GM18507 (cell line): ENCODE measurements around the gene PALLD.

Source experiments
- DNase-seq: peaks from one replicate; pipeline ENCODE4 v3.0.0; 2011; ENCODE audit warnings: low read depth; ENCODE audit not compliant: insufficient read length; ENCODE audit errors: extremely low spot score
- FAIRE-seq: peaks from 2 replicates; lab custom pipeline; 2011; peaks lifted over from hg19 to GRCh38; lab: Jason Lieb, UNC

The PALLD gene

DNA sequence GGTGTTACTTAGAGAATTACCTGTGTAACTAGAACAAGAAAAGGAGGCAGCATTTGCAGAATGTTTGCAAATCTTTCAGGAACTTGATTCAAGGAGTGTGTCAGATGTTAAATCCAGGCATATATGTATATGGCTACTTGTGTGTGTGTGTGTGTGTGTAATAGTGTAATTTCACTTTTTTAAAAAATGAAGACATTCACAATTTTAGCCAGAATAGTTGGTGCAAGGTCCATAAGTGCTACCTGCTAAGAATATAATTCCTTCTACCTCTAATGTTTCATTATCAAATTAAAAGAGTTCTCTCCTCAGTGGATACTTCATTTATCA, 158.0 kb downstream of the PALLD start:
- DNase-seq (no peak), FAIRE-seq (no peak)

DNA sequence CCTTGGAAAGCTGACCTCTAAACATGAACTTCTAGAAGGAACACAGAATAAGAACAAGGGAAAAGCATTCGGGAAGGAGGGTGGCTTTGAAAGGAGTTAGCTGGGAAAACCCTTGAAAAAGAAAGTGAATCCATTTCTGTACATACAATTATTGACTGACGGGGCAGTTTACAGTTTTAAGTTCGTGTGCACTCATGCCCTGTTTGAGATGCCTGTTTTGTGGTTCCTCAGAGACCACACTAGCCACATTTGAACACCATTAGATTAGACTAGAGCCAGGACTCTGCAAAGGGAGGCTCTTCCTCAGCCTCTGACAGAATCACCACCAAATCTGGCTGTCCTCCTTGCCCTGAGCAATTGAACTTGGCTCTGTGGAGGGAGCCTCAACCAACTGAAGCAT, 158.3 kb downstream of the PALLD start:
- FAIRE-seq: no peak
- no peak for DNase-seq

GRCh38 chr4:168656055-168656660, 159.3 kb downstream of the PALLD start:
- no peak for DNase-seq

GRCh38 chr4:168656946-168657473, 160.2 kb downstream of the PALLD start:
- FAIRE-seq: no peak

More at GRCh38 chr4:168656055-168656660, 159.3 kb downstream of the PALLD start:
- FAIRE-seq: no peak

DNA sequence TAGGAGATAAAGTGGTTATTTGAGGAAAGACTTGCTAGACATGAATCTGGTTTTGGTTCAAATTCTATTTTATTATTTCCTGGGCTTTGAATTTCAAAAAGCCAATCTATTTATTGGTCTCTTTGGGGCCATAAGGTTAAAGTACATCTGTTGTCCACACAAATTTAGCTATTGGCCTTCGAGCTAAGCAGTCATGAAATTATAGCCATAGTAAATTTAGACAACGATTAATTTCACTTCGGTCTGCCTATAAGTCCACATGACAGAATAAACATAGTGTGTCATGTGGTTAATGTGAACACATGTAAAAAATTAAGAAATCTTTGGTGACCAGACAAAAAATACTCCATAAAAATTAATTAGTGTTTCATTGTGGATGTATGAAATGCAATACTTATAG, 161.9 kb downstream of the PALLD start:
- FAIRE-seq (no peak), DNase-seq (no peak)

More at GRCh38 chr4:168656946-168657473, 160.2 kb downstream of the PALLD start:
- DNase-seq: no peak

- DNase-seq (no peak), FAIRE-seq (no peak)
Measured at GRCh38 chr4:168659741-168660465, 163.1 kb downstream of the PALLD start.

DNA sequence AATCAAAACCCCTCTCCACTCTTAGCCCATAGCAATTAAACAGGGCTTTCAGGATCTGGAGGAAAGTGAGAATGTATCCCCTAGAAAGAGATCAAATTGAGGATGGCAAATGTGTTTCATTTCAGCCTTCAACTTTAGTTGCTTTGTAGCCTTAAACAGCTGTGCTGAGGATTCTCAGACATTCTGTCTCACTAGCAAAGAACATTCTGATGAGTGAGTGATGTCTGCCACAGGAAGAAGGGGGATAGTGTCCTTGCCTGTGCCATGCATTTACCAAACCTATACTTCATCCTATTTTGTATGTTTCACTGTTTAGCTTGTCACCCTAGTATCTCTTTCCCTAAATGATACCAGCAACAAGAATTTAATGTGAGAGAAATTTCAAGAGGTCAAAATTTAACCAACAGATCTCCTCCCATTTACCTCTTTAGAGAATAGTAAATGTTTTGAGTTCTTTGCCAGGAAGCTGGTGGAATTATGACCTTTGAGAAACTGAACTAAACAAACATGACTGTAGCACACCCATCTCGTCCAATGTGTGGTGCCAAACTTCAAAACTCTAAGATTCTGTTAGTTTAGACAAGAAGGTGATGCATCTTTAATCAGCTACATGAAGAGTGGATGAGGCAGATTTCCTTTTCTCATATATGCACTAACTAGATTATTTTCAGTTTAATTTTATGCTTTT, 165.6 kb downstream of the PALLD start:
- FAIRE-seq (no peak), DNase-seq (no peak)

- FAIRE-seq: no peak
Measured at GRCh38 chr4:168664242-168664891, 167.5 kb downstream of the PALLD start.

DNA sequence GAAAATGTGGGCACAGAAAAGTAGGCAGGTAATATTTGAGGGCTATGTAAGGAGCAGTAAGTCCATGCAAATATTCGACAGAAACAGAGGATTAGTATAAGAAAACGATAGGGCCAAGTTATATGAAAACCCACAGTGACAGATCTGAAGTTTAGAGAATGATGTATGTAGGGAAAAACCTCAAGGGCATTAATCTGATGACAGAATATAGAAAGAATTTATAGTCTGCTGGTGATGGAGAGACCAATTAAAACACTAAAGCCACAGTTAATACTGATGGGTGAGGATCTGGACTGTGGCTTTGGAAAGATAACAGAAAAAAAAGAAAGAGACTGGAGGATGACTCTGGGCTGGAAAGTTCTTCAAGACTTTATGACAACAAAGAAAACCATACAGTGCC, 169.7 kb downstream of the PALLD start:
- FAIRE-seq: no peak

More at GRCh38 chr4:168664242-168664891, 167.5 kb downstream of the PALLD start:
- no peak for DNase-seq

DNA sequence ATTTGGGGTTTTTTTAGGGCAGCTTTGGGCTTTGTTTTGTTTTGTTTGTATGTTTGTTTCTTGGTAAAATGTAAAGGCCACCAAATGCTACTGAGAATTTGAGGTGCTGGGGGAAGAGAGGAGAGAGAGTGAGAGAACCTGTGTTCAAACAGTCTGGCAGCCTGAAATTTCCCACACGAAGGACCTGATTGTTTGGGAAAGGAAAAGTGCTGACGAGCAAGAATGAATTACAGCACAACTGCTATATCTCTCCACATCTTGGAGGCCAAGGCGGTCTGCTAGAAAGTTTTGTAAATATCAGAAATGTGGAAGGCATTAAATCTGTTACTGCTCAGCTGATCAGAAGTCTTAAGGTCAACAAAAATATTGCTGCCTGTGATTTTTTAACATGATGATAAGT, 170.5 kb downstream of the PALLD start:
- FAIRE-seq: no peak
- DNase-seq: no peak

More for the DNA sequence above, 169.7 kb downstream of the PALLD start:
- no peak for DNase-seq

DNA sequence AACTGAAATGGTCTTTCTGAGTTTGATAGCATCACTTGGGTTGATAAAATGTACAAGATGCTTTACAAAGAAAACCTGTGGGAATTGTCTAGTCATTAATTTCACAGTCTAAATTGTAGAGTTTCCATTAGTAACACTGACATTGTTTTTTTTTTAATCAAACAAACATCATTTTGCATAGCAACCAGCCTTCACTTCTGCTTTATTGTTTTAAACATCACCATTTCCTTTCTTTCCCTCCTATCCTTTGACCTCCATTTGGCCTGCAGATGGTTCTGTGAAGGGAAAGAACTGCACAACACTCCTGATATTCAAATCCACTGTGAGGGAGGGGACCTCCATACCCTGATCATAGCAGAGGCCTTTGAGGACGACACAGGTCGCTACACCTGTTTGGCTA, 171.1 kb downstream of the PALLD start:
- DNase-seq (no peak), FAIRE-seq (no peak)

GRCh38 chr4:168673476-168673875, 176.6 kb downstream of the PALLD start:
- DNase-seq: no peak
- FAIRE-seq: no peak

GRCh38 chr4:168674077-168674747, 177.4 kb downstream of the PALLD start:
- DNase-seq (no peak), FAIRE-seq (no peak)

DNA sequence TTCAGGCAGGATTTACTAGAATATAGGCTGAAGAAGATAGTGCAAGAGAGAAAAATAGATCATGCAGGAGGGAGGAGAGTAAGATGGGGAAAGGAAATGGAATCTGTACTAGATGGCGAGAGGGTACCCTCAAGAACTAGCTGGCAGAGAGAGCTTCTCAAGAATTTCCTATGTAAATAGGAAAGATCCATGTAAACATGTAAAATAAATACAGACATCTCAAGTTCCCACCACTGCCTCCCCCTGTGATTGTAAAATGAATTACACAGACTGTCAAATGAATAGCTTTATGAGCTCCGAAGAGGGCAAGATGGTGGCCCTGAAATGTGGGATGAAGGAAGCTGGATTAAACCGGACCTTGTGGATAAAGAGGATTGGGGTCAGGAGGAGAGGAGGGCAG, 178.0 kb downstream of the PALLD start:
- no peak for DNase-seq
- FAIRE-seq: no peak

DNA sequence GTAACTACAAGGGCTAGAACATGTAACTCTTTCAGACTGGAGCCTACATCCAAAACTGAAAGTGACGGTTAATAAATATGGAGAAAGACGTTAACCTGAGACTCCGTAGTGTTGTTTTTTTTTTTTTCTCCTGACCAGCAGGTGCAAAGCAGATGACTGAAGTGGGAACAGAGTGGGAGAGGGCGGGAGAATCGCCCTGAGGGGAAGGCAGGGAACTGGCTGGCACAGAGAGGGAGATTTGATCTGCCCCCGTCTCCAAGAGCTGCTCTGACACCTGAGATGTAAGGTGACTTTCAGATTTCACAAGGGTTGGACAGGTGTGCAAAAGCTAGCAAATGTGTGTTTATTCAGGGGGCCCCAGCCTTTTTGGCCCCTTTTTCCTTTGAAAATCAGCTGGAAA, 180.2 kb downstream of the PALLD start:
- FAIRE-seq: no peak
- DNase-seq: no peak

DNA sequence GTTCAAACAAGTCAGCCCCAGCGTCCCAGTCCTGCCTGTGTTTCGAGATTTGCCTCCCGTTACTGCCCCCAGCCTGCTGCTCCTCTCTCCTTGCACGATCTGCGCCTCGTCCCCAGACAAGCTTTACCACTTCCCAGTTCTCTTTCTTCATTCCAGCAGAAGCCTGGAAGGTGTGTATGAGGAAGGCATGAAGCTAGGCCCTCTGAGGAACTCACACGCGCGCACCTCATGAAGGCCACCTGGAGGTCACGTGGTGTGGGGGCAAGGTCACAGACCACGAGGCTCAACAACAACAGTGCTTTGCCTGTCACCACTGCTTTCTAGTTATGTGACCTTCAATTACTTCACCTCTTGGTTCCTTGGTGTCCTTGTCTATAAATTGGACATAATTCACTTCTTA, 181.0 kb downstream of the PALLD start:
- FAIRE-seq: no peak
- DNase-seq: no peak

GRCh38 chr4:168678751-168679366, 182.0 kb downstream of the PALLD start:
- FAIRE-seq (no peak), DNase-seq (no peak)

GRCh38 chr4:168679397-168679796, 182.5 kb downstream of the PALLD start:
- no peak for FAIRE-seq
- no peak for DNase-seq

DNA sequence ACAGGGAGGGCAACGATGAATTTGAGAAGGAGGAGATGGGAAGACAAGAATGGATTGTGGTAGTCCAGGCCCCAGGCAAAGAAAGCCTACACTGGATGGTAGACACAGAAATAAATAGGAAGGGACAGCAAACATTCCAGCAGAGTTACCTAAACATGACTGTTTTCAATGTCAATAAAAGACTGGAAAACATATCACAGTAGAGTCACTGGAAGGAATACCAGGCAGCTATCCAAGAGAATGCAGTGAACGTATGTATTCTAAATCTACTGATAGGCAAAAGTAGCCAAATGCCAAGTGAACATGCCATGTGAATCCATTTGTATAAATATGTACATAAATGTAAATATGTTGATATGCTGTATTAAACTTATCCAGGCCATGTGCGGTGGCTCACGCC, 183.0 kb downstream of the PALLD start:
- DNase-seq (no peak), FAIRE-seq (no peak)
